ENCODE measurements around the gene UIMC1.

GRCh38 chr5:176985516-176985915, 21.1 kb downstream of the UIMC1 start:
- TF ChIP-seq CTCF (IDR thresholded peaks at IDR 0.05): no peak
- TF ChIP-seq EZH2phosphoT487 (IDR thresholded peaks at IDR 0.05): no peak
- TF ChIP-seq EZH2 (IDR thresholded peaks at IDR 0.05): no peak
